UCSD-AML1 (cell line): ENCODE measurements around the gene VSTM4.

Experiments used
- DNase-seq: peaks from one replicate; lab custom pipeline; 2025; ENCODE audit not compliant: unreplicated experiment; lab: John Stamatoyannopoulos, UW

Gene VSTM4

DNA sequence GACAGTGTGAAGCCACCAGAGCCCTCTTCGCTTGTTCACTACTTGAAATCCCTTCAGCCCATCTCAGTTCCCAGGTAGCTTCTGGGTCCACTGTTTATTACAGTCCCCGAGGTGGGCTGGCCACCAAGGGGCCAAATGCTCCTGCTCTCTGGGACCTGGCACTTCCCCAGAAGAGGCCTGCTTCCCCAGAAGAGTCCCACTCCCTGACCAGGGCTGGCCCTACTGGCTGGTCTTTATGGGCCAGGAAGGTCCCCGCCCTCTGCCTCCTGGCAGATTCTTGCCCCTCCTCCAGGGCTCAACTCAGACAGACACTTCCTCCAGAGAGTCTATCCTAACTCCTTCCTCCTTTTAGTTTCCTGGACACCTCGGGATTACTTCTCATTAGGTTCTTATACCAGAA, 105.0 kb downstream of the VSTM4 start:
- peak; percentile 22 for DNase-seq

- no peak for DNase-seq
These were observed 105.9 kb downstream of the VSTM4 start for GRCh38 chr10:49009199-49009979.

- no peak for DNase-seq
These were observed 106.7 kb downstream of the VSTM4 start for GRCh38 chr10:49008505-49009198.

- no peak for DNase-seq
These were observed 107.2 kb downstream of the VSTM4 start for GRCh38 chr10:49008091-49008490.

DNA sequence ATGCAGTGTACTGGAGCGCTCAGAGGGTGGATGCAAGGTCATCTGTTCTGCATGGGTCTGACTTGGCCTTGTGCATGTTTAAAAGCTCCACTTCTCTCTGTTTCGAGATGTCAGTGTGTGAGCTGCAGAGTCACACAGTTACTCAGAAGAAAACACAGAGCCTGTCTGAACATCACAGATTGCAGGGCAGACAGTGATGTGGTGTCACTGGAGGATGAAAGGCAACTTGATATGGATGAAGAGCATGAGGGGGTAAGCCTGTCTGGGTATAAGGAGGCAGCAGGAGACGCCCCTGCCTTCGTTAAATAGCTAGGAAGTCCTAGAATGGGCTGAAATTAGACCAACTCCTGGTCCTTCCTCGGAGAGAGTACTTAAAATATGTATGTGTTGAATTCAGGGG, 108.2 kb downstream of the VSTM4 start:
- DNase-seq: no peak

DNA sequence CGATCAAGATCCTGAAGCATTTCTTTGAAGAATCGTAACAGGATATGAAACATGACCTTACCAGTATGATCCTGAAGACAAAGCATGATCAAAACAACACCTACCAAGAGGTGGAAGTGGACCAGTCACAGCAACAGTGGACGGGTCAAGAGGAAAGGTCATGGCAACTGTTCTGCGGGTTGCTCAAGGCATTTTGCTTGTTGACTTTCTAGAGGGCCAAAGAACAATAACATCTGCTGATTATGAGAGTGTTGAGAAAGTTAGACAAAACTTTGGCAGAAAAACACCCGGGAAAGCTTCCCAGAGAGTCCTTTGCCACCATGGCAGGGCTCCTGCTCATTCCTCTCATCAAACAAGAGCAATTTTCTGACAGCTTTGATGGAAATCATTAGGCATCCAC, 110.1 kb downstream of the VSTM4 start:
- no peak for DNase-seq

- DNase-seq: no peak
These were observed 113.3 kb downstream of the VSTM4 start for GRCh38 chr10:49001870-49002672.

- DNase-seq: no peak
These were observed 113.9 kb downstream of the VSTM4 start for GRCh38 chr10:49001402-49001801.

GRCh38 chr10:49000437-49001398, 114.6 kb downstream of the VSTM4 start:
- no peak for DNase-seq

DNA sequence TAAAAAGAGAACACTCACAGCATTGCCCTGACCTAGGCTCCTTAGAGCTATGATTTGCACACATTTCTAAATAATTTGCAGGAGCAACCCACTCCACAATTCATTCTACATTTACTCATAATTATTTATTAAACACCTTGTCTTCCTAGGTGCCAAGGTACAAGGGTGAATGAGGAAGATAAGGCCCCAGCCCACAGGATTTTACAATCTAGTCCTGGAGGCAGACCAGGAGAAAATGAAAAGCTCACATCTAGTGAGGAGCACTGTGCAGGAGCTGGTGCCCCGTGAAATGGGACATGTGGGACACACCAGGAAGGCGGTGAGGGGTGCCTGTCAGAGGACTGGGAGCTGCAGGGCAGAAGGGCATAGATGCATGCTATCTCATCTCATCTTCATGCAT, 116.0 kb downstream of the VSTM4 start:
- DNase-seq: no peak

DNA sequence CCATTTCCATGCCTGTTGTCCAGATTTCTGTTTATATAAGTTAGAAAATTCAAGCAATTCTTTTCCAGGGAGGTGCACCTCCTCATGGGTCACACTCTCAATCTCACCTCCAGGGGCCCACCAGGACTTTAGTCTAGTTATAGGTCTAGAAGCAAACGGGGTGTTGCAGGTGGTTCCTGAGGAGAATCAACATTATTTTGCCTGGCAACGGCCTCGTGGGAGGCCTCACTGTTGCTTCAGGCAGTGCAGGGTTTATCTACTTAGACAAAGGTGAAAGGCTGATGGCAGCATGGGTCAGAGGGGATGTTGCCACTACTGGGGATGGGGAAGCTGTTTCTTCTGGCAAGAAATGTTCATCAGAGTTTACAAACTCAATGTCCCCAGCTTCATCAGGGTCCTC, 119.0 kb downstream of the VSTM4 start:
- no peak for DNase-seq

DNA sequence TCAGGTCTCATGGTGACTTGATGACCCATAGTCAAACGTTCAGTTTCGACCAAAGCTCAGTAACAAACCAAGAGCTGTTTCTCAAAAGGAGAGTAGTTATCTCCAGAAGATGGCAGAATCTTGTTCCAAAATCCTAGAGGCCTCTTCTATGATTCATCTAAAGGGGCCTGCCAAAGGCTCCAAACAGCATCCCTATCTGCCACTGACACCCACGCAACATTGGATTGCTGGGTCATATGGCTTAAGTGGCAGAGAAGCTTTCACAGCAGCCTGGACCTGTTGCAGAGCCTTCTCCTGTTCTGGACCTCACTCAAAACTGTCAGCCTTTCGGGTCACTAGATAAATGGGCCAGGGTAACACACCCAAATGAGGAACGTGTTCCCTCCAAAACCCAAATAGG, 121.7 kb downstream of the VSTM4 start:
- DNase-seq: no peak

GRCh38 chr10:48990226-48990625, 125.1 kb downstream of the VSTM4 start:
- DNase-seq: no peak

GRCh38 chr10:48985621-48986158, 129.6 kb downstream of the VSTM4 start:
- DNase-seq: no peak

GRCh38 chr10:48983648-48984351, 131.5 kb downstream of the VSTM4 start:
- no peak for DNase-seq

GRCh38 chr10:48982584-48982983, 132.7 kb downstream of the VSTM4 start:
- DNase-seq: no peak

DNA sequence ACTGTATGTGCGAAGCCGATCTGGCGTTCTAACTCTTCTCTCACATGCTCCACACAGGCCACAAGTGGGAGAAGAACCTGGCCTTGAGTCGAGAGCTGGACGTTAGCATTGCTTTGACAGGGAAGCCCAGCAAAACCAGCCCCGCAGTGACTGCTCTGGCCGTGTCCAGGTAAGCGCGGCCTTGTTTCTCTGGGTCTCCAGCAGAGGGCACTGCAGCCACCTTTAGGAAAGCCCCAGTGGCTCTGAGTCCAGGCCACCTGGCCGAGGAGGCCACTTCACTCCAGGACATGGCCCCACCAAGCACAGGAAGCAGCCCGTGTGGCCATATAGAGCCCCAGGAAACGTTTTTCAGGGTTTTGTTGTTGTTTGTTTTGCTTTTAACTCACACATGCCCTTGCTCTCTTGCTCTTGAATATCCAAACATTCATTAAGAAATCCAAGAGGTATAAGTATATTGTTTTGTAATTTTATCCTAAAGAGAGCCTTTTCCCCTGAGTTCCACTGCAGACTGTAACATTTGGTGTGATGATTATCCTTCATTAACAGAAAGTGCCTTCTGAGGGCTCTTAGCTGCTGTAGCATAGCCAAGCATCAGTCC, 133.9 kb downstream of the VSTM4 start:
- DNase-seq: peak; percentile 19

DNA sequence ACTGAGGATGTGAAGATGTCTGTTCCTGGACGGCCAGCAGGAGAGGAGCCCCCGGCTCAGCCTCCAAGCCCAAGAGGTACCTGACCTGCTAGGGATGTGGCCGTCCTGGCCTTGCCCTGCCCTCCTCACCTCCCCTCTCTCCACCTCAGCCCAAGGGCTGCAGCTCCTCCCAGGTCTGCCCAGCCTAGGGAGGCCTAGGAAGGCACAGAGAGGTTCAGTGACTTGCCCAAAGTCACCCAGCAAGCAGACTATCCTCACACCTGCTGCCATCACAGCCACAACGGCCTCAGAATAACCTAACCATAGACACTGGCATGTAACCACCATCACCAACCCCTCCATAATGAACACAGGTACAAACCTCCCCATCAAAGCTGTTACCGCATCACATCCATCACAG, 137.0 kb downstream of the VSTM4 start:
- DNase-seq: no peak

DNA sequence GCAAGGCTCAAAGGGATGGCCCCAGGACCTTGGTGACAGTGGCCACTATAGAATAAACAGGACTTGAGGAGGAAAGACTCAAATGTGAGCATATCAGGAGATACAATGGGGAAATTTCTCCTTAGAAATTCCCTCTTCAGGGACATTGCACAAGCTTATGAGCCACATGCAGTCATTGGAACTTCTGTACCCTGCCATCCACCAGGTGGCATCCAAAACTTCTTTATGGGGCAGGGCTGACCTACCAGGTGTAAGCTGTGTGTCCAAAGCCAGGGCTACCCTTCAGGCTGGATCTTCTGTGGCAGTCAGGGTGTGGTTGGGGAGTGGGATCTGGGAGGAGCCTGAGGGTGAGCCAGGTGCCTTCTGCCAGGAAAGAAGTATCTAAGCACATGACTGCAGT, 139.1 kb downstream of the VSTM4 start:
- no peak for DNase-seq
